ENCODE data around the gene SUFU. TPM values are rescaled to one million over a fixed set of nuclear protein-coding genes. Genes with fewer than 3 reads are reported as not detected.

SUFU gene
- total and polyA plus RNA-seq, 2 experiments from 2014 or later, result 2.8 to 5.6 TPM

DNA sequence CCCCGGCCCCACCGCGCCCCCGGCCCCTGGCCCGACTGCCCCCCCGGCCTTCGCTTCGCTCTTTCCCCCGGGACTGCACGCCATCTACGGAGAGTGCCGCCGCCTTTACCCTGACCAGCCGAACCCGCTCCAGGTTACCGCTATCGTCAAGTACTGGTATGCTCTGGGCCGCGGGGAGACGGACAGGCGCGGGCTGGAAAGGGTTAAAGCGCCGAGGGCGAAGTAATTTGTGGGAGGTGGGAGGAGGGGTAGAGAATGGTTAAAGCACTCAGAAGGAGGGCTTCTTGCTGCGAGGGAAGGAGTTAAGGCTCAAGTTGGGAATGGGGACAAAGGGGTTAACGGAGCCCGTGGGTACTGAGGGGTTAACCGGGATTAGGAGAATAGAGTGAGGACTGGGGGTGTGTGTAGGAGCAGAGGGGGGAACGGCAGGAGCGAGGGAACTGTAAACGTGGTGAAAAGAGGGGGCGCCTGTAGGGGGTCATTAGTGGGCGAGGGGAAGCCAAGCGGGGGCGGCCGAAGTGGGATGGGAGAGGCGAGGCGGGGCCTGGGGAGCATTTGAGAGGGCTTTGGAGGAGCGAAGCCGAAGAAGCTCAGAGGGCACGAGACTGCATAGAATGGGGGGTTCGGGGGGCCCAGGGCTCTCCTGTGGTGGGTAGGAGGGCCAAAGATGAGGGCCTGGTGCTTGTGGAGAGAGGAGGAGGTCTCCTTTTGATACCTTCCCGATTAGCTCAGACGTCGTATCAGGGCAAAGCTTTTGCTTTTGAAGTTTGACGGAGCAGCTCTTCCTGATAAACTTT lies 605 bp downstream of the SUFU start (continued):
- TF ChIP-seq, protein P1, sequence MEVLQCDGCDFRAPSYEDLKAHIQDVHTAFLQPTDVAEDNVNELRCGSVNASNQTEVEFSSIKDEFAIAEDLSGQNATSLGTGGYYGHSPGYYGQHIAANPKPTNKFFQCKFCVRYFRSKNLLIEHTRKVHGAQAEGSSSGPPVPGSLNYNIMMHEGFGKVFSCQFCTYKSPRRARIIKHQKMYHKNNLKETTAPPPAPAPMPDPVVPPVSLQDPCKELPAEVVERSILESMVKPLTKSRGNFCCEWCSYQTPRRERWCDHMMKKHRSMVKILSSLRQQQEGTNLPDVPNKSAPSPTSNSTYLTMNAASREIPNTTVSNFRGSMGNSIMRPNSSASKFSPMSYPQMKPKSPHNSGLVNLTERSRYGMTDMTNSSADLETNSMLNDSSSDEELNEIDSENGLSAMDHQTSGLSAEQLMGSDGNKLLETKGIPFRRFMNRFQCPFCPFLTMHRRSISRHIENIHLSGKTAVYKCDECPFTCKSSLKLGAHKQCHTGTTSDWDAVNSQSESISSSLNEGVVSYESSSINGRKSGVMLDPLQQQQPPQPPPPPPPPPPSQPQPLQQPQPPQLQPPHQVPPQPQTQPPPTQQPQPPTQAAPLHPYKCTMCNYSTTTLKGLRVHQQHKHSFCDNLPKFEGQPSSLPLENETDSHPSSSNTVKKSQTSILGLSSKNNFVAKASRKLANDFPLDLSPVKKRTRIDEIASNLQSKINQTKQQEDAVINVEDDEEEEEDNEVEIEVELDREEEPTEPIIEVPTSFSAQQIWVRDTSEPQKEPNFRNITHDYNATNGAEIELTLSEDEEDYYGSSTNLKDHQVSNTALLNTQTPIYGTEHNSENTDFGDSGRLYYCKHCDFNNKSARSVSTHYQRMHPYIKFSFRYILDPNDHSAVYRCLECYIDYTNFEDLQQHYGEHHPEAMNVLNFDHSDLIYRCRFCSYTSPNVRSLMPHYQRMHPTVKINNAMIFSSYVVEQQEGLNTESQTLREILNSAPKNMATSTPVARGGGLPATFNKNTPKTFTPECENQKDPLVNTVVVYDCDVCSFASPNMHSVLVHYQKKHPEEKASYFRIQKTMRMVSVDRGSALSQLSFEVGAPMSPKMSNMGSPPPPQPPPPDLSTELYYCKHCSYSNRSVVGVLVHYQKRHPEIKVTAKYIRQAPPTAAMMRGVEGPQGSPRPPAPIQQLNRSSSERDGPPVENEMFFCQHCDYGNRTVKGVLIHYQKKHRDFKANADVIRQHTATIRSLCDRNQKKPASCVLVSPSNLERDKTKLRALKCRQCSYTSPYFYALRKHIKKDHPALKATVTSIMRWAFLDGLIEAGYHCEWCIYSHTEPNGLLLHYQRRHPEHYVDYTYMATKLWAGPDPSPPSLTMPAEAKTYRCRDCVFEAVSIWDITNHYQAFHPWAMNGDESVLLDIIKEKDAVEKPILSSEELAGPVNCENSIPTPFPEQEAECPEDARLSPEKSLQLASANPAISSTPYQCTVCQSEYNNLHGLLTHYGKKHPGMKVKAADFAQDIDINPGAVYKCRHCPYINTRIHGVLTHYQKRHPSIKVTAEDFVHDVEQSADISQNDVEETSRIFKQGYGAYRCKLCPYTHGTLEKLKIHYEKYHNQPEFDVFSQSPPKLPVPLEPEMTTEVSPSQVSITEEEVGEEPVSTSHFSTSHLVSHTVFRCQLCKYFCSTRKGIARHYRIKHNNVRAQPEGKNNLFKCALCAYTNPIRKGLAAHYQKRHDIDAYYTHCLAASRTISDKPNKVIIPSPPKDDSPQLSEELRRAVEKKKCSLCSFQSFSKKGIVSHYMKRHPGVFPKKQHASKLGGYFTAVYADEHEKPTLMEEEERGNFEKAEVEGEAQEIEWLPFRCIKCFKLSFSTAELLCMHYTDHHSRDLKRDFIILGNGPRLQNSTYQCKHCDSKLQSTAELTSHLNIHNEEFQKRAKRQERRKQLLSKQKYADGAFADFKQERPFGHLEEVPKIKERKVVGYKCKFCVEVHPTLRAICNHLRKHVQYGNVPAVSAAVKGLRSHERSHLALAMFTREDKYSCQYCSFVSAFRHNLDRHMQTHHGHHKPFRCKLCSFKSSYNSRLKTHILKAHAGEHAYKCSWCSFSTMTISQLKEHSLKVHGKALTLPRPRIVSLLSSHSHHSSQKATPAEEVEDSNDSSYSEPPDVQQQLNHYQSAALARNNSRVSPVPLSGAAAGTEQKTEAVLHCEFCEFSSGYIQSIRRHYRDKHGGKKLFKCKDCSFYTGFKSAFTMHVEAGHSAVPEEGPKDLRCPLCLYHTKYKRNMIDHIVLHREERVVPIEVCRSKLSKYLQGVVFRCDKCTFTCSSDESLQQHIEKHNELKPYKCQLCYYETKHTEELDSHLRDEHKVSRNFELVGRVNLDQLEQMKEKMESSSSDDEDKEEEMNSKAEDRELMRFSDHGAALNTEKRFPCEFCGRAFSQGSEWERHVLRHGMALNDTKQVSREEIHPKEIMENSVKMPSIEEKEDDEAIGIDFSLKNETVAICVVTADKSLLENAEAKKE (CRISPR knock-in tag; IDR thresholded peaks at IDR 0.05), result no peak
- TF ChIP-seq, protein P2, sequence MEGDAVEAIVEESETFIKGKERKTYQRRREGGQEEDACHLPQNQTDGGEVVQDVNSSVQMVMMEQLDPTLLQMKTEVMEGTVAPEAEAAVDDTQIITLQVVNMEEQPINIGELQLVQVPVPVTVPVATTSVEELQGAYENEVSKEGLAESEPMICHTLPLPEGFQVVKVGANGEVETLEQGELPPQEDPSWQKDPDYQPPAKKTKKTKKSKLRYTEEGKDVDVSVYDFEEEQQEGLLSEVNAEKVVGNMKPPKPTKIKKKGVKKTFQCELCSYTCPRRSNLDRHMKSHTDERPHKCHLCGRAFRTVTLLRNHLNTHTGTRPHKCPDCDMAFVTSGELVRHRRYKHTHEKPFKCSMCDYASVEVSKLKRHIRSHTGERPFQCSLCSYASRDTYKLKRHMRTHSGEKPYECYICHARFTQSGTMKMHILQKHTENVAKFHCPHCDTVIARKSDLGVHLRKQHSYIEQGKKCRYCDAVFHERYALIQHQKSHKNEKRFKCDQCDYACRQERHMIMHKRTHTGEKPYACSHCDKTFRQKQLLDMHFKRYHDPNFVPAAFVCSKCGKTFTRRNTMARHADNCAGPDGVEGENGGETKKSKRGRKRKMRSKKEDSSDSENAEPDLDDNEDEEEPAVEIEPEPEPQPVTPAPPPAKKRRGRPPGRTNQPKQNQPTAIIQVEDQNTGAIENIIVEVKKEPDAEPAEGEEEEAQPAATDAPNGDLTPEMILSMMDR (conservative IDR thresholded peaks at IDR 0.05; ENCODE audit: low read depth in 2 of 2), result no peak
- TF ChIP-seq NANOG (IDR thresholded peaks at IDR 0.05; ENCODE audit: borderline replicate concordance) (no peak), EZH2 (IDR thresholded peaks at IDR 0.05; ENCODE audit: low read depth, unreplicated experiment) (no peak)

DNA sequence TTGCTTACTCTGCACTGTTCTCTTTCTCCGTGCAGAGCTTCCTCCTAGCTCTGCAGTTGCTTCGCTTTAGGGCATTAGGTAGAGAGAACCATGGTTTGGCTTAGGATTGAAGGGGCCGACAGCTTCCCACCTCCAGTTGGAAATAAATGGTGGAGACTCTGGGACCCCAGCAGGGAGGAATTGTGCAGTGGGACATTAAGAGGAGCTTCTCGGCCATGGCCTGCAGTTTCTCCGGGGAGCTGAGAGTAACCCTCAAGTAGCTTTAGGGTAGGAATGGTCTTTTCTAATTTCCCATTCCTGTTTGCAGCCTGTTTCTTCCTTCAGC lies 1.2 kb downstream of the SUFU start:
- 0 out of 2 replicates have a peak overlapping the region, but pooled peaks have one; percentile 54 for H2AFZ ChIP-seq
- no peak for ATAC-seq
- Mint-ChIP-seq H3K27me3 (ENCODE audit: insufficient read depth, low read depth, poor library complexity) (peaks cover 7% of the 10 kb centered on the region), H3K27ac (no peak overlapping the region), H3K4me3 (peak overlapping the region; percentile 96; the same call in 2 of the 3 replicates), H3K36me3 (ENCODE audit: low read depth) (peaks cover 3% of the 10 kb centered on the region; the same call in 2 of the 3 replicates), H3K4me1 (peaks cover 8% of the 10 kb centered on the region; the same call in 2 of the 3 replicates), H3K9me3 (no peaks in the 10 kb centered on the region)
- H3K27ac ChIP-seq (ENCODE audit: low read depth), result no peak overlapping the region
- H3K27me3 ChIP-seq (ENCODE audit: insufficient read depth), result peaks cover 16% of the 10 kb centered on the region
- peaks cover 3% of the 10 kb centered on the region; the same call in 1 of the 2 replicates for H3F3A ChIP-seq (replicated peaks; ENCODE audit: low read depth)
- no peak for DNase-seq (ENCODE audit: low spot score)
- peaks cover 6% of the 10 kb centered on the region; the same call in 1 of the 2 replicates for H3K4me1 ChIP-seq (ENCODE audit: insufficient read depth)
- no peaks in the 10 kb centered on the region for H3K36me3 ChIP-seq (ENCODE audit: insufficient read depth)
- H4K20me1 ChIP-seq (replicated peaks; ENCODE audit: insufficient read depth), result peaks cover 39% of the 10 kb centered on the region
- no peaks in the 10 kb centered on the region for H3K9me2 ChIP-seq (ENCODE audit: insufficient read depth)
- peak overlapping the region; percentile 72 for H3K4me3 ChIP-seq
- H3K79me2 ChIP-seq (replicated peaks; ENCODE audit: insufficient read depth), result peaks cover 18% of the 10 kb centered on the region
- peak overlapping the region; percentile 88 for H3K4me2 ChIP-seq
- TF ChIP-seq, protein P3, sequence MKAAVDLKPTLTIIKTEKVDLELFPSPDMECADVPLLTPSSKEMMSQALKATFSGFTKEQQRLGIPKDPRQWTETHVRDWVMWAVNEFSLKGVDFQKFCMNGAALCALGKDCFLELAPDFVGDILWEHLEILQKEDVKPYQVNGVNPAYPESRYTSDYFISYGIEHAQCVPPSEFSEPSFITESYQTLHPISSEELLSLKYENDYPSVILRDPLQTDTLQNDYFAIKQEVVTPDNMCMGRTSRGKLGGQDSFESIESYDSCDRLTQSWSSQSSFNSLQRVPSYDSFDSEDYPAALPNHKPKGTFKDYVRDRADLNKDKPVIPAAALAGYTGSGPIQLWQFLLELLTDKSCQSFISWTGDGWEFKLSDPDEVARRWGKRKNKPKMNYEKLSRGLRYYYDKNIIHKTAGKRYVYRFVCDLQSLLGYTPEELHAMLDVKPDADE (IDR thresholded peaks at IDR 0.05), result no peak
- no peak for TF ChIP-seq ZNF114 (CRISPR knock-in tag; IDR thresholded peaks at IDR 0.05)
